GM13977 (cell line): ENCODE data around the gene SAMD14.

Source experiments
- DNase-seq: peaks from one replicate; pipeline ENCODE4 v3.0.0; 2012; ENCODE audit warnings: low spot score
- CTCF ChIP-seq: IDR thresholded peaks from 2 replicates; pipeline ENCODE4 v1.5.1; 2012; ENCODE audit warnings: mild to moderate bottlenecking, control low read depth; ENCODE audit not compliant: insufficient read depth; ENCODE audit errors: extremely low read depth, missing control alignments
- in situ Hi-C: fragments of 300-500 bp; cut with MboI; formaldehyde crosslinking; loops from one replicate; pipeline ENCODE4 v1.12.0; 2022; ENCODE audit warnings: low sequenced_read_pairs, low pct_unique_long_range_greater_than_20kb, mixed read lengths, inconsistent platforms; ENCODE audit not compliant: unreplicated experiment

Gene SAMD14

GRCh38 chr17:50060951-50061712 is 68.8 kb downstream of the SAMD14 start:
- no peak for DNase-seq
- in situ Hi-C loops: no loop called here
- TF ChIP-seq CTCF: no peak
